ENCODE measurements around the gene RFPL3.

DNA sequence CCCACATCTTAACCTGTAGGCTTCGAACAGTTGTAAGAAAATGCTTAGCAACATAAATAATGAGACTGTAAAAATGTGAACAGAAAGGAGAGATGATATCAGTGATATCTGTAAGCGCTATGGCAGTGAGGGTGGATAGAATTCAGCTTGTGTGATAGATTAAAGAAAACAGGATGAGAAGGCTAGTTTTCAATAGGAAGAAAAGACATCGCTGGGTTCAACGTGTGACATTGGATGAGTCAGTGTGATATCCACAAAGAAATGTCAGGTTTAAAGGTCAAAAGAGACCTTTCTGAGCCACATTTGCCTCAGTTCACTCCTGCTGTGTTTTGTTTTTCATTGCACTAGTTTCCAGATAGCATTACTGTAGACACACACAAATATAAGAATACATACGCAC, 13.7 kb upstream of the RFPL3 start:
- TF ChIP-seq POLR2AphosphoS5 (IDR thresholded peaks at IDR 0.05; ENCODE audit: borderline replicate concordance, low read depth, low read length) (no peak), EZH2 (IDR thresholded peaks at IDR 0.05) (no peak), FOXP2 (optimal IDR thresholded peaks at IDR 0.05; ENCODE audit: control extremely low read depth, extremely low read length, insufficient read depth) (no peak)
